Natural killer cell (primary cell): ENCODE measurements around the gene MED12L. TPM values are rescaled to one million over a fixed set of nuclear protein-coding genes. Genes with fewer than 3 reads are reported as not detected.

Source experiments
- ATAC-seq, 3 donors: fragments of 150-1000 bp in 2 of 3; fragments of 200-7000 bp in 1 of 3; cut with Tn5 transposase; 1 replicate in 1 of 3; 2 replicates in 2 of 3; pipeline ENCODE4 v1.10.0; 2021; ENCODE audit warnings: mild to moderate bottlenecking in 2 of 3, moderate library complexity in 2 of 3
- DNase-seq, 2 donors: peaks; one replicate each; pipeline versions ENCODE4 v3.0.0 to v3.0.0-alpha.2; 2013 to 2021; ENCODE audit warnings: mixed read lengths in 1 of 2
- H3K27ac ChIP-seq: one replicate; pipeline ENCODE4 v1.5.1; 2013; ENCODE audit warnings: mild to moderate bottlenecking, low read length
- H3K27me3 ChIP-seq: one replicate; pipeline ENCODE4 v1.6.1; 2013; ENCODE audit warnings: low read length; ENCODE audit not compliant: control insufficient read depth, insufficient read depth
- H3K36me3 ChIP-seq: one replicate; pipeline ENCODE4 v1.6.1; 2013; ENCODE audit warnings: low read length; ENCODE audit not compliant: control insufficient read depth, insufficient read depth
- H3K4me1 ChIP-seq: one replicate; pipeline ENCODE4 v1.6.1; 2013; ENCODE audit warnings: low read length; ENCODE audit not compliant: control insufficient read depth, insufficient read depth
- H3K4me3 ChIP-seq: one replicate; pipeline ENCODE4 v1.5.1; 2013; ENCODE audit warnings: low read length
- H3K9me3 ChIP-seq: one replicate; pipeline ENCODE4 v1.6.1; 2013; ENCODE audit warnings: low read length; ENCODE audit not compliant: control insufficient read depth, insufficient read depth
- H3K27ac Mint-ChIP-seq, 2 donors: one replicate each; pipeline ENCODE4 v1.8.0; 2022; ENCODE audit warnings: mild to moderate bottlenecking in 2 of 2, mixed read lengths in 2 of 2, moderate library complexity in 1 of 2
- H3K27me3 Mint-ChIP-seq, 2 donors: one replicate each; pipeline ENCODE4 v1.8.0; 2022; ENCODE audit warnings: low read depth in 2 of 2, mixed read lengths in 2 of 2
- H3K36me3 Mint-ChIP-seq: one replicate; pipeline ENCODE4 v1.8.0; 2022; ENCODE audit warnings: mixed read lengths
- H3K4me1 Mint-ChIP-seq, 2 donors: one replicate each; pipeline ENCODE4 v1.8.0; 2022; ENCODE audit warnings: mixed read lengths in 2 of 2
- H3K4me3 Mint-ChIP-seq: one replicate; pipeline ENCODE4 v1.8.0; 2022; ENCODE audit warnings: mild to moderate bottlenecking, moderate library complexity, mixed read lengths
- H3K9me3 Mint-ChIP-seq, 2 donors: one replicate each; pipeline ENCODE4 v1.8.0; 2022; ENCODE audit warnings: mixed read lengths in 2 of 2
- WGBS: methylation state at CpG from one replicate; pipeline ENCODE4 v1.1.7; 2013; ENCODE audit warnings: missing lambda C conversion rate; ENCODE audit not compliant: insufficient coverage; 5-methylcytosine and 5-hydroxymethylcytosine counted together
- intact Hi-C: fragments of 100-400 bp; cut with micrococcal nuclease; formaldehyde crosslinking; loops from one replicate; pipeline ENCODE4 v1.14.2; 2022
- total RNA-seq, 4 donors: library from RNA; stranded (reverse); fragments of 120-200 nt in 1 of 4; gene quantifications; one replicate each; pipeline versions ENCODE4 v1.2.3 to v1.2.4, GENCODE V29; 2013 to 2022
- TF ChIP-seq, protein P1 (sequence below): fragments of 200-600 bp; IDR thresholded peaks from one replicate; pipeline ENCODE4 v1.8.0; 2022; ENCODE audit warnings: antibody characterized with exemption

The MED12L gene
- total RNA-seq, 3 donors from 2014 or later (not counting 1 experiment from before 2014, with no cell fraction given) = 3.0 to 6.5 (median 3.0) TPM

DNA sequence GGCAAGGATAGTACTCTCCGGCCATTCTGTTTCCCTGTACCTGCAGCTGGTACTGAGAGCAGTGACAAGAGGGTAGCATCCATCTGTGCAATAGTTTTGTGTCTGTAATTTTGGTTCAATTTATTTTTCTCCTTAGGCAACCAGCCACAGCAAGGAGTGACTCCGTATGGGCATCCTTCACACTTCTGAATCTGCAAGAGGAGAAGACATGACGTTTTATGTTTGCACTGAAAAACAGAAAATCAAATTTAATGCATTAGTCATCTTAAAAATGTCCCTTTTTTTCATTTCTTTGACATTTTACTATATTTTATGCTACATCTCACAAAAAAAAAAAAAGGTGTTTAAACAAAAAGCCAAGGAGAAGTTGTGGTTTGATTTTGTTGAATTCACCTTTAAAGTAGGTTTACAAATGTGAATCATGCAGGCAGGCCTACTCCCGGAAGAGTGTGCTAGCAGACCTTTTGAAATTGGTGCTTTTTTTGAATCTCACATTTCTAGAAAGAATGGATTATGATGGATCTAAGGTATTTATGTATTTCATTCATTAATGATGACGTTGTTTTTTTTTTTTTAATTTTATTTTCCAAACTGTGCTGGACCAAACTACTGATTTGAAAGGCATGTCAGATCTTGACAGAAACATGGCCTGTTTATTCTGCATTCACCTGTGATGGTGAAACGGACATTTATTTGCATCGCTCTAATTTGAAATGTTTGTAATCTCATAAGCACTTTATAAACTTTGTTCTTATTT, 347.3 kb downstream of the MED12L start:
- H3K27ac Mint-ChIP-seq = no peak overlapping the region
- no peaks in the 10 kb centered on the region for H3K9me3 ChIP-seq
- H3K36me3 Mint-ChIP-seq = no peaks in the 10 kb centered on the region
- intact Hi-C loops = no loop called here
- no peaks in the 10 kb centered on the region for H3K27me3 ChIP-seq
- H3K4me3 Mint-ChIP-seq = no peak overlapping the region
- WGBS = 93% methylated on average over 5 of the region's 7 CpGs
- no peaks in the 10 kb centered on the region for H3K4me1 ChIP-seq
- no peaks in the 10 kb centered on the region for H3K36me3 ChIP-seq
- no peaks in the 10 kb centered on the region for H3K27me3 Mint-ChIP-seq
- H3K4me1 Mint-ChIP-seq = no peaks in the 10 kb centered on the region
- H3K27ac ChIP-seq = no peak overlapping the region
- ATAC-seq (no peak), DNase-seq (no peak)
- H3K9me3 Mint-ChIP-seq = no peaks in the 10 kb centered on the region
- H3K4me3 ChIP-seq = no peak overlapping the region
- TF ChIP-seq, protein P1, sequence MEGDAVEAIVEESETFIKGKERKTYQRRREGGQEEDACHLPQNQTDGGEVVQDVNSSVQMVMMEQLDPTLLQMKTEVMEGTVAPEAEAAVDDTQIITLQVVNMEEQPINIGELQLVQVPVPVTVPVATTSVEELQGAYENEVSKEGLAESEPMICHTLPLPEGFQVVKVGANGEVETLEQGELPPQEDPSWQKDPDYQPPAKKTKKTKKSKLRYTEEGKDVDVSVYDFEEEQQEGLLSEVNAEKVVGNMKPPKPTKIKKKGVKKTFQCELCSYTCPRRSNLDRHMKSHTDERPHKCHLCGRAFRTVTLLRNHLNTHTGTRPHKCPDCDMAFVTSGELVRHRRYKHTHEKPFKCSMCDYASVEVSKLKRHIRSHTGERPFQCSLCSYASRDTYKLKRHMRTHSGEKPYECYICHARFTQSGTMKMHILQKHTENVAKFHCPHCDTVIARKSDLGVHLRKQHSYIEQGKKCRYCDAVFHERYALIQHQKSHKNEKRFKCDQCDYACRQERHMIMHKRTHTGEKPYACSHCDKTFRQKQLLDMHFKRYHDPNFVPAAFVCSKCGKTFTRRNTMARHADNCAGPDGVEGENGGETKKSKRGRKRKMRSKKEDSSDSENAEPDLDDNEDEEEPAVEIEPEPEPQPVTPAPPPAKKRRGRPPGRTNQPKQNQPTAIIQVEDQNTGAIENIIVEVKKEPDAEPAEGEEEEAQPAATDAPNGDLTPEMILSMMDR = no peak

- Histone ChIP-seq H3K36me3 (no peaks in the 10 kb centered on the region), H3K27ac (no peak overlapping the region), H3K9me3 (no peaks in the 10 kb centered on the region), H3K4me1 (no peaks in the 10 kb centered on the region), H3K4me3 (no peak overlapping the region), H3K27me3 (no peaks in the 10 kb centered on the region)
- no peak for DNase-seq
- no peak for ATAC-seq
- WGBS = no CpG with 5 or more reads among the region's 1 CpG
- H3K27ac Mint-ChIP-seq = no peak overlapping the region
- intact Hi-C loops = no loop called here
- H3K36me3 Mint-ChIP-seq = no peaks in the 10 kb centered on the region
- no peaks in the 10 kb centered on the region for H3K4me1 Mint-ChIP-seq
- no peaks in the 10 kb centered on the region for H3K9me3 Mint-ChIP-seq
- H3K27me3 Mint-ChIP-seq = no peaks in the 10 kb centered on the region
- TF ChIP-seq, protein P1 = no peak
- no peak overlapping the region for H3K4me3 Mint-ChIP-seq
Measured at GRCh38 chr3:151434151-151434890, 348.9 kb downstream of the MED12L start.

GRCh38 chr3:151436675-151437446, 351.4 kb downstream of the MED12L start:
- no peak overlapping the region for H3K27ac Mint-ChIP-seq
- ATAC-seq = no peak
- intact Hi-C loops = no loop called here
- H3K4me1 ChIP-seq = no peaks in the 10 kb centered on the region
- H3K27me3 ChIP-seq = no peaks in the 10 kb centered on the region
- H3K9me3 ChIP-seq = no peaks in the 10 kb centered on the region
- no peaks in the 10 kb centered on the region for H3K36me3 Mint-ChIP-seq
- no peak overlapping the region for H3K4me3 ChIP-seq
- H3K27me3 Mint-ChIP-seq = no peaks in the 10 kb centered on the region
- DNase-seq = no peak
- no peak overlapping the region for H3K4me3 Mint-ChIP-seq
- no peaks in the 10 kb centered on the region for H3K36me3 ChIP-seq
- TF ChIP-seq, protein P1 = no peak
- 85% methylated on average over 8 of the region's 8 CpGs for WGBS
- no peak overlapping the region for H3K27ac ChIP-seq
- H3K4me1 Mint-ChIP-seq = no peaks in the 10 kb centered on the region
- H3K9me3 Mint-ChIP-seq = no peaks in the 10 kb centered on the region
